ENCODE data around the gene SETD7.

GRCh38 chr4:139458543-139458942, 97.5 kb downstream of the SETD7 start:
- TF ChIP-seq CTCF (IDR thresholded peaks at IDR 0.05; ENCODE audit: low read length) (no peak), EZH2 (optimal IDR thresholded peaks at IDR 0.05; ENCODE audit: low read depth, low read length) (no peak)

All from MM.1S (cell line).